ENCODE results near the gene PRPF19.

The PRPF19 gene

DNA sequence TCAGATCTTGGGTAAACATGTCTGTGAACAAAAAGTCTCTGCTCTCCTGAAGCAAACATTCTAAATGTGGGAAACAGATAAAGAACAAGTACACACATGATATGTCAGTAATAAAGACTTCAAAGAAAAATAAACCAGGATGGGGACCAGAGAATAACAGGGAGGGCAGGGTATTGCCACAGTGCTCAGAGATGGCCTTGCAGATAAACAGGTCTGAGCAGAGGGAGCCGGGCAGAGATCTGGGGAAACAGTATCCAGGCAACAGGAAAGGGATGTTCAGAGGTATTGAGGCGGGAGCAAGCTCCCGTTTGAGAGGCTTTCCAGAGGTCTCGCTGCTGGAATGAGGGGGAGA is 61.5 kb downstream of the PRPF19 start:
- POLR2A ChIA-PET = no interaction called here
- 70% methylated on average over 4 of the region's 4 CpGs for WGBS (ENCODE audit: insufficient coverage)
- no peak for DNase-seq
- CTCF ChIA-PET = interaction anchor here (2.4 to 2.7 kb wide), 2 partner anchors 11 to 42 kb away, joined by 9 to 17 read pairs; partner anchors contain the start of gene PTGDR2
- Histone ChIP-seq H3K4me3 (ENCODE audit: control insufficient read depth in 1 of 7, extremely low read depth in 1 of 7, insufficient read depth in 4 of 7, low read depth in 2 of 7, low read length in 6 of 7) (no peak overlapping the region), H3K9me3 (ENCODE audit: control extremely low read depth in 1 of 5, control insufficient read depth in 4 of 5, insufficient read depth in 2 of 5, low read depth in 1 of 5, low read length in 4 of 5) (no peaks in the 10 kb centered on the region), H3K27ac (ENCODE audit: insufficient read depth in 1 of 2, low read depth in 1 of 2, low read length in 2 of 2, poor library complexity in 1 of 2, severe bottlenecking in 2 of 2) (no peak overlapping the region), H3K4me1 (ENCODE audit: control extremely low read depth in 1 of 4, control insufficient read depth in 4 of 4, insufficient read depth in 4 of 4, low read length in 3 of 4) (peaks cover 15 to 49% (median 45%) of the 10 kb centered on the region in 4 experiments), H3K27me3 (replicated peaks in 2 of 5; ENCODE audit: control insufficient read depth in 4 of 5, insufficient read depth in 5 of 5, low read length in 4 of 5) (no peaks in the 10 kb centered on the region), H3K36me3 (ENCODE audit: control insufficient read depth in 4 of 4, insufficient read depth in 4 of 4, low read length in 3 of 4) (peaks cover 5 to 42% (median 20%) of the 10 kb centered on the region in 4 experiments)

DNA sequence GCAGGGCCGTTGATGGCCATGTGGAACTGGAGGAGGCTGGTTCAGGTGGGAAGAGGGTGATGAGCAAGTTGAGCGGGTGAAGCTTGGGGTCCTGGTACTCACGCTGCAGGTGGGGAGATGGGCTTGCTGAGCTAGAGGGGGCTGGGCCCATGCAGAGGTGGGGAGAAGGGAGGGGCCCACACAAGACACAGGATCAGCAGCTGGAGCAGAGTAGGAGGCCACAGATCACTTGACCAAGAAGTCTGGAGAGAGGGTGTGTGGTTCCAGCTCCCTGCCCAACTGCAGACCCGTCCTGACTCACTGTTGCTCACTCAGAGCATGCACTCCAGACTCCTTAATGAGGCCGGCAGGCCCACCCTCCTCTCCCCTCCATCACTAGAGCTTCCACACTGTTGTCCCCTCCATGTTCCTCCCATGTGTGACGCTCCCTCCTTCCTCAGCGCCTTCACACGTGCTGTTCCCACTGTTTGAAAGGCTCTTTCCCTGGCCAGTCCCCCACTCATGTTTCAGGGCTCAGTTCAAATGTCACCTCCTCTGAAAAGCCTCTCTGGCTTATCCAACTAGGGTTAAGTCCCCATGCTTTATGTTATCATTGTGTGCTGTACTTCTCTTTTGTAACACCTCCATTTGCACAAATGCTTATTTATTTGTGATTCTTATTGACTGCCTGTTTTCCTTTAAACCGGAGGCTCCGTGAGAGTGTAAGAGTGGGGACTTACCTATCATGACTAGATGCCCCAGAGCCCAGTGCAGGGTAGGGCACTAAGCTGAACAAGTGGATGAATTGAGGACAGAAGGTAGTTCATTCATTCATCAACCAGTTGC is 62.1 kb downstream of the PRPF19 start:
- ChIA-PET CTCF (interaction anchor here (1.1 to 2.8 kb wide), 5 partner anchors 11 to 55 kb away, joined by 3 to 17 read pairs (median 9); partner anchors contain the start of gene PTGDR2), POLR2A (no interaction called here)
- Histone ChIP-seq H3K4me1 (ENCODE audit: control extremely low read depth in 1 of 4, control insufficient read depth in 4 of 4, insufficient read depth in 4 of 4, low read length in 3 of 4) (peaks cover 15 to 49% (median 43%) of the 10 kb centered on the region in 4 experiments), H3K27ac (ENCODE audit: insufficient read depth in 1 of 2, low read depth in 1 of 2, low read length in 2 of 2, poor library complexity in 1 of 2, severe bottlenecking in 2 of 2) (peak overlapping the region in 1 of 2 experiments; percentile 74), H3K9me3 (ENCODE audit: control extremely low read depth in 1 of 5, control insufficient read depth in 4 of 5, insufficient read depth in 2 of 5, low read depth in 1 of 5, low read length in 4 of 5) (no peaks in the 10 kb centered on the region), H3K4me3 (ENCODE audit: control insufficient read depth in 1 of 7, extremely low read depth in 1 of 7, insufficient read depth in 4 of 7, low read depth in 2 of 7, low read length in 6 of 7) (peak overlapping the region in 5 of 7 experiments; percentile 5 to 97 (median 83)), H3K36me3 (ENCODE audit: control insufficient read depth in 4 of 4, insufficient read depth in 4 of 4, low read length in 3 of 4) (peaks cover 2 to 36% (median 16%) of the 10 kb centered on the region in 4 experiments), H3K27me3 (replicated peaks in 2 of 5; ENCODE audit: control insufficient read depth in 4 of 5, insufficient read depth in 5 of 5, low read length in 4 of 5) (no peaks in the 10 kb centered on the region)
- 82% methylated on average over 10 of the region's 10 CpGs for WGBS (ENCODE audit: insufficient coverage)
- DNase-seq = no peak

DNA sequence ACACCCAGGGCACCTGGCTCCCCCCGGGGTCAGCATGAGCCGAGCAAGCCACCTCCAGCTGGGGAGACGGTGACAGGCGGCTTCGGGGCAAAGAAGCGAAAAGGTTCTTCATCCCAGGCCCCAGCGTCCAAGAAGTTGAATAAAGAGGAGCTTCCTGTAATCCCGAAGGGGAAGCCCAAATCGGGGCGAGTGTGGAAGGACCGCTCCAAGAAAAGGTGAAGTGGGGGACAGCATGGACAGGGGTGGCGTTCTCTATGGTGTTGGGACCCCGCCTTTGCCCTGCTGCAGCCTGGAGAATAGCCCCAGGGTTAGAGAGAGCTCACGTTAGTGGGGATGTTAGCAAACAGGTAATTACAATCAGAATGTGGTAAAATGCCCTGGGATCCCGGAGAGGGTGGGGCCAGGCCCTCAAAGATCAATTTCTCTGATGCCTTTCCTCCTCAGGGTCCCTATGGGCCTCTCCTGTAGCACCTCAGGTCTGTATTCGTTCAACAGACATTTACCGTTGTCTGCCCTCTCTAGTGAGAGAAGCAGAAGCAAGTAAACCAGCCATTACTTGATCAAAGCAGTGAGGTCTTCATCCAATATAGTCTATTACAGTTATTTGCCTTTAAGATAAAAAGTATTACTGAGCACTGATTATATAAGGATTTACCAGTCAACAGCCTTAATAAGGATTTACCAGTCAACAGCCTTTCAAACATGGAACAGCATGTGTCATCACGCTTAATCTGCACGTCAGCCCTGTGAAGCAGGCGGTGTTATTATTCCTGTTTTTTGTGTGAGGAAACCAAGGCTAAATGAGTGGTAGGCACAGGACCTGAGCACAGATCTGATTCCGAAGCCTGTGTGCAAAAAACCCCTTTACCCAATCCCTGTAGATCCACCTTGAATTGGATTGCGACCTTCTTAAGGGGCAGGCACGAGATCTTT is 63.5 kb downstream of the PRPF19 start:
- DNase-seq = no peak
- 23% methylated on average over 20 of the region's 23 CpGs for WGBS (ENCODE audit: insufficient coverage)
- Histone ChIP-seq H3K4me3 (ENCODE audit: control insufficient read depth in 1 of 7, extremely low read depth in 1 of 7, insufficient read depth in 4 of 7, low read depth in 2 of 7, low read length in 6 of 7) (peak overlapping the region; percentile 73 to 97 (median 87)), H3K27me3 (replicated peaks in 2 of 5; ENCODE audit: control insufficient read depth in 4 of 5, insufficient read depth in 5 of 5, low read length in 4 of 5) (no peaks in the 10 kb centered on the region), H3K27ac (ENCODE audit: insufficient read depth in 1 of 2, low read depth in 1 of 2, low read length in 2 of 2, poor library complexity in 1 of 2, severe bottlenecking in 2 of 2) (peak overlapping the region; percentile 44 to 74), H3K9me3 (ENCODE audit: control extremely low read depth in 1 of 5, control insufficient read depth in 4 of 5, insufficient read depth in 2 of 5, low read depth in 1 of 5, low read length in 4 of 5) (no peaks in the 10 kb centered on the region), H3K36me3 (ENCODE audit: control insufficient read depth in 4 of 4, insufficient read depth in 4 of 4, low read length in 3 of 4) (peaks cover 2 to 23% (median 9%) of the 10 kb centered on the region in 4 experiments), H3K4me1 (ENCODE audit: control extremely low read depth in 1 of 4, control insufficient read depth in 4 of 4, insufficient read depth in 4 of 4, low read length in 3 of 4) (peaks cover 15 to 41% (median 32%) of the 10 kb centered on the region in 4 experiments)
- ChIA-PET CTCF (interaction anchor here (1.1 to 2.8 kb wide), 5 partner anchors 12 to 56 kb away, joined by 3 to 17 read pairs (median 6); partner anchors contain the start of gene PTGDR2), POLR2A (no interaction called here)

DNA sequence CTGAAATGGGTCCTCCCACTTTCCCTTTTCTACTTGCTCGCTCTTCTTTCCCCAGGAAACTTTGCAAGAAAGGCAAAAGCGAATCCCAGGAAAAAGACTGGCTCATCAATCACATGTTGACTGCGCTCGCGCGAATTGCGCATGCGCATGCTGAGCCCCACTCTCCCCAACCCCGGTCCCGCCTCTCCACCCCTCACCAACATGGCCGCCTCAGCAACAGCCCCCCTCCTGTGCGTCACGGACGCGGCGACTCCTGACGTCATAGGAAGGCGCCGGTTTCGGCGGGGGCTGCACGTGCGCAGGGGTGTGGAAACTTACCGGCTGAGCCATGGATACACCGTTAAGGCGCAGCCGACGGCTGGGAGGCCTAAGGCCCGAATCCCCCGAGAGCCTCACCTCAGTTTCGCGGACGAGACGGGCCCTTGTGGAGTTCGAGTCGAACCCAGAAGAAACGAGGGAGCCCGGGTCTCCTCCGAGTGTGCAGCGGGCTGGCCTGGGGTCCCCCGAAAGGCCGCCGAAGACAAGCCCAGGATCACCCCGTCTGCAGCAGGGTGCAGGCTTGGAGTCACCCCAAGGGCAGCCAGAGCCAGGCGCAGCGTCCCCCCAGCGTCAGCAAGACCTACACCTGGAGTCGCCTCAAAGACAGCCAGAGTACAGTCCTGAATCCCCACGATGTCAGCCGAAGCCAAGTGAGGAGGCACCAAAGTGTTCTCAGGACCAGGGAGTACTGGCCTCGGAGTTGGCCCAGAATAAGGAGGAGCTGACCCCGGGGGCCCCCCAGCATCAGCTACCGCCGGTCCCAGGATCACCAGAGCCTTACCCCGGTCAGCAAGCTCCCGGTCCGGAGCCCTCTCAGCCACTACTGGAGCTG is 64.4 kb downstream of the PRPF19 start, which contains the start of gene CCDC86:
TSS of gene CCDC86 (plus strand) at position 317 of the 871 bp plus-strand sequence. CDS start at position 329, 12 bp downstream.
- H3K4me3 ChIP-seq (ENCODE audit: control insufficient read depth in 1 of 7, extremely low read depth in 1 of 7, insufficient read depth in 4 of 7, low read depth in 2 of 7, low read length in 6 of 7) = peak within 1 kb of the TSS; percentile 73 to 97 (median 87)
- H3K36me3 ChIP-seq (ENCODE audit: control insufficient read depth in 4 of 4, insufficient read depth in 4 of 4, low read length in 3 of 4) = peaks cover 0 to 14% (median 5%) of the 10 kb centered on the region in 4 experiments
- H3K27ac ChIP-seq (ENCODE audit: insufficient read depth in 1 of 2, low read depth in 1 of 2, low read length in 2 of 2, poor library complexity in 1 of 2, severe bottlenecking in 2 of 2) = peak within 1 kb of the TSS; percentile 44 to 74
- H3K4me1 ChIP-seq (ENCODE audit: control extremely low read depth in 1 of 4, control insufficient read depth in 4 of 4, insufficient read depth in 4 of 4, low read length in 3 of 4) = peaks cover 15 to 41% (median 31%) of the 10 kb centered on the region in 4 experiments
- H3K27me3 ChIP-seq (replicated peaks in 2 of 5; ENCODE audit: control insufficient read depth in 4 of 5, insufficient read depth in 5 of 5, low read length in 4 of 5) = no peaks in the 10 kb centered on the region
- CTCF ChIA-PET = interaction anchor here (1.1 to 12.4 kb wide), 6 partner anchors 11 to 57 kb away, joined by 4 to 128 read pairs (median 16); partner anchors contain the start of genes PTGDR2 and ZP1
- POLR2A ChIA-PET = no interaction called here
- WGBS (ENCODE audit: insufficient coverage) = under 1% methylated on average over 54 of the region's 57 CpGs
- H3K9me3 ChIP-seq (ENCODE audit: control extremely low read depth in 1 of 5, control insufficient read depth in 4 of 5, insufficient read depth in 2 of 5, low read depth in 1 of 5, low read length in 4 of 5) = no peaks in the 10 kb centered on the region
- DNase-seq = peak; percentile 96 to 97 (median 96)

All from common myeloid progenitor, CD34-positive (primary cell).